Endometrium (tissue), 2 donors: Measurements from ENCODE around the gene EXOC4.

Experiments
- FAIRE-seq: peaks from 2 replicates; lab custom pipeline; 2012; peaks lifted over from hg19 to GRCh38; lab: Jason Lieb, UNC
- donor health status: control.
- donor health status: control.

EXOC4 gene

GRCh38 chr7:133675510-133676218, 422.8 kb downstream of the EXOC4 start:
- FAIRE-seq, result no peak

- FAIRE-seq, result no peak
Observed at GRCh38 chr7:133676805-133677370, 424.0 kb downstream of the EXOC4 start.

- no peak for FAIRE-seq
Observed at GRCh38 chr7:133678137-133678814, 425.4 kb downstream of the EXOC4 start.

GRCh38 chr7:133679977-133680376, 427.1 kb downstream of the EXOC4 start:
- FAIRE-seq, result no peak

GRCh38 chr7:133681529-133681928, 428.7 kb downstream of the EXOC4 start:
- FAIRE-seq, result no peak

- no peak for FAIRE-seq
Observed at GRCh38 chr7:133682364-133683181, 429.7 kb downstream of the EXOC4 start.

GRCh38 chr7:133683182-133683454, 430.2 kb downstream of the EXOC4 start:
- FAIRE-seq, result no peak

GRCh38 chr7:133688483-133689239, 435.8 kb downstream of the EXOC4 start:
- no peak for FAIRE-seq

- no peak for FAIRE-seq
Observed at GRCh38 chr7:133690740-133691139, 437.9 kb downstream of the EXOC4 start.

GRCh38 chr7:133691727-133692610, 439.1 kb downstream of the EXOC4 start:
- no peak for FAIRE-seq

- no peak for FAIRE-seq
Observed at GRCh38 chr7:133693281-133693680, 440.4 kb downstream of the EXOC4 start.

- no peak for FAIRE-seq
Observed at GRCh38 chr7:133696056-133696455, 443.2 kb downstream of the EXOC4 start.

- no peak for FAIRE-seq
Observed at GRCh38 chr7:133697585-133697984, 444.7 kb downstream of the EXOC4 start.

- FAIRE-seq, result no peak
Observed at GRCh38 chr7:133698127-133698526, 445.2 kb downstream of the EXOC4 start.

GRCh38 chr7:133699386-133699785, 446.5 kb downstream of the EXOC4 start:
- FAIRE-seq, result no peak

GRCh38 chr7:133702078-133702477, 449.2 kb downstream of the EXOC4 start:
- no peak for FAIRE-seq

- no peak for FAIRE-seq
Observed at GRCh38 chr7:133702960-133703359, 450.1 kb downstream of the EXOC4 start.

- no peak for FAIRE-seq
Observed at GRCh38 chr7:133703547-133703946, 450.7 kb downstream of the EXOC4 start.

GRCh38 chr7:133704453-133704852, 451.6 kb downstream of the EXOC4 start:
- FAIRE-seq, result no peak

- no peak for FAIRE-seq
Observed at GRCh38 chr7:133705596-133705995, 452.7 kb downstream of the EXOC4 start.

GRCh38 chr7:133706016-133706415, 453.1 kb downstream of the EXOC4 start:
- no peak for FAIRE-seq
